ENCODE measurements around the gene EXOC6B. TPM values are rescaled to one million over a fixed set of nuclear protein-coding genes. Genes with fewer than 3 reads are reported as not detected.

The EXOC6B gene
- 17.3 and 43.1 TPM in 2 replicates for total RNA-seq (ENCODE audit: low replicate concordance)

DNA sequence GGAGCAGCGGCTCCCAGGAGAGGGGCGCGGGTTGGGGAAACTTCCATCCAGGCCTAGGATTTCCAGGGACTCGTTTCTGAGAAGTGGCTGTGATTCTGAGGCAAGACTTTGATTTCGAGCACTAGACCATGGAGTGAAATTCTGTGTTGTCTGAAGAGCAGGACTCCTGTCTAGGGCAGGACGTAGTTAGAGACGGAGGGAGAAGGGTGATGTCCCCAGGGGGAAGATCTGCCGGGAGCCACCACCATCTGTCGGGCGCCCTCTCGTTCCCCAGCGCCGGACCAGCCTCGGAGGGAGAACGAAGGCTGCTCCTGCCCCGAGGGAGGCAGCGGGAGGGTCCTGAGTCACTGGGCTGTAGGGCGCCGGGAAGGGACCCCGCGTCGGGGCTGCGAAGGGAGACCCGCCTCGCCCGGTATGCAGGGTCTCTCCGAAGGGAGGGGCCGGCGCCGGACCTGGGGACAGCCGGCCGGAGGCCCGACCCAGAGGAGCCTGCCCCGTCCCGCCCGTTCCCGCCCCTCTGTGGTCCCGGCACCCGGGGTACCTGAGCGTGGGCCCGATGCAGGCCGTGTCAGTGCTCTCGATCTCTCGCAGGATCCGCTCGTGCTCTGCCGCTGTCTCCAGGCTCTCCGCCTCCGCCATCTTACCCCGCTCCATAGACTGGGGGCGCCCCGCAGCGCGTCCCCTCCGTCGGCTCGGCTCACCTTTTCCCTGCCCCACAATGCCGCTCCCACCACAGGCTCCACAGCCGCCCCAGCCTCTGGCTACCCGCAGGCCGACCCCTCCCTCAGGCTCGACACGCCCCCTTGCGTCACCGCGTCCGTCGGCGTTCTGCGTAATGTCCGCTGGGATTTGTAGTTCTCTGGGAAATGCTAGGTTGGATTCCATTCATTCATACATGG is at the start of gene EXOC6B:
TSS of gene EXOC6B (minus strand) at position 777 of the 899 bp plus-strand sequence.

GRCh38 chr2:72147303-72147971 is 678.4 kb downstream of the EXOC6B start, which contains the start of gene CYP26B1:
TSS of gene CYP26B1 (minus strand) at chr2:72147862. CDS start at chr2:72147834, 28 bp downstream.

Other genes with a start within 250 kb of the EXOC6B start
- 31.0 and 32.2 TPM in 2 replicates for gene SPR, start 61.4 kb upstream of the EXOC6B start, total RNA-seq (ENCODE audit: low replicate concordance)
- gene EMX1, start 91.5 kb upstream of the EXOC6B start, total RNA-seq (ENCODE audit: low replicate concordance), result not detected in 2 replicates
- 10.0 and 11.8 TPM in 2 replicates for gene SFXN5, start 245.7 kb upstream of the EXOC6B start, total RNA-seq (ENCODE audit: low replicate concordance)